Suprapubic skin (tissue), 4 donors: ENCODE results near the gene NDRG4.

Experiments
- POLR2A ChIP-seq, 2 donors: fragments of 450-650 bp; IDR thresholded peaks; one replicate each; pipeline ENCODE4 v1.6.1; 2017; ENCODE audit warnings: antibody characterized with exemption in 2 of 2, mild to moderate bottlenecking in 2 of 2, moderate library complexity in 2 of 2
- POLR2AphosphoS5 ChIP-seq, 3 donors: sonication (generic); formaldehyde crosslinking; IDR thresholded peaks; one replicate each; pipeline ENCODE4 v1.6.1; 2017; ENCODE audit warnings: antibody characterized with exemption in 3 of 3

- TF ChIP-seq POLR2AphosphoS5 (IDR thresholded peaks at IDR 0.05), result no peak
- TF ChIP-seq POLR2A (IDR thresholded peaks at IDR 0.05), result no peak
Measured at GRCh38 chr16:58507963-58508670, 8.2 kb downstream of the NDRG4 start.
